ENCODE results near the gene JAK3. TPM values are rescaled to one million over a fixed set of nuclear protein-coding genes. Genes with fewer than 3 reads are reported as not detected.
A peak's percentile ranks its signal among the peaks of the same experiment; 100 is the strongest.

JAK3 gene
- total RNA-seq (2021; ENCODE audit: unreplicated experiment), result 2.1 TPM
- polyA plus RNA-seq (2012; ENCODE audit: insufficient read length), result 1.7 TPM
- Bru-seq, nascent RNA, result percentile 34 among the genes with signal in this experiment
- BruChase-seq, experiment 1, labeled RNA remaining after a 2-hour chase, result percentile 34 among the genes with signal in this experiment
- BruChase-seq, experiment 2, labeled RNA remaining after a 6-hour chase, result percentile 42 among the genes with signal in this experiment
- long read RNA-seq, partial matches to known transcripts, result 1 of 3 reads
- long read RNA-seq, other reads (novel, unspliced or antisense), result 2 of 3 reads

- CTCF ChIA-PET, result interaction anchor here (0.5 kb wide), 1 partner anchor 11 kb away, joined by 3 read pairs; no protein-coding TSS in a partner anchor
- BruUV-seq (replicated peaks), result no TSS peak
- POLR2A ChIA-PET, result no interaction called here
- H3K27me3 ChIP-seq (ENCODE audit: control insufficient read depth, insufficient read depth, low read length), result no peaks in the 10 kb centered on the region
- H3K36me3 ChIP-seq (ENCODE audit: control insufficient read depth, insufficient read depth, low read length), result no peaks in the 10 kb centered on the region
- intact Hi-C loops (cut with micrococcal nuclease; ENCODE audit: unreplicated experiment) (no loop called here), in situ Hi-C loops (cut with HindIII; ENCODE audit: low pct_unique_long_range_greater_than_20kb, low sequenced_read_pairs) (no loop called here)
- H3K9me3 ChIP-seq (ENCODE audit: control insufficient read depth, insufficient read depth, low read depth, low read length), result no peaks in the 10 kb centered on the region
- ATAC-seq, result peak; percentile 71
- DNase-seq (ENCODE audit: low read depth, low spot score), result no peak
- H3K4me3 ChIP-seq (ENCODE audit: low read depth in 2 of 2, low read length in 2 of 2), result peak within 1 kb of the TSS in 1 of 2 experiments; percentile 18; a peak in 2 of 4 replicates
- TF ChIP-seq POLR2AphosphoS5 (IDR thresholded peaks at IDR 0.05; ENCODE audit: low read depth, low read length), result no peak
- TF ChIP-seq, protein P1, sequence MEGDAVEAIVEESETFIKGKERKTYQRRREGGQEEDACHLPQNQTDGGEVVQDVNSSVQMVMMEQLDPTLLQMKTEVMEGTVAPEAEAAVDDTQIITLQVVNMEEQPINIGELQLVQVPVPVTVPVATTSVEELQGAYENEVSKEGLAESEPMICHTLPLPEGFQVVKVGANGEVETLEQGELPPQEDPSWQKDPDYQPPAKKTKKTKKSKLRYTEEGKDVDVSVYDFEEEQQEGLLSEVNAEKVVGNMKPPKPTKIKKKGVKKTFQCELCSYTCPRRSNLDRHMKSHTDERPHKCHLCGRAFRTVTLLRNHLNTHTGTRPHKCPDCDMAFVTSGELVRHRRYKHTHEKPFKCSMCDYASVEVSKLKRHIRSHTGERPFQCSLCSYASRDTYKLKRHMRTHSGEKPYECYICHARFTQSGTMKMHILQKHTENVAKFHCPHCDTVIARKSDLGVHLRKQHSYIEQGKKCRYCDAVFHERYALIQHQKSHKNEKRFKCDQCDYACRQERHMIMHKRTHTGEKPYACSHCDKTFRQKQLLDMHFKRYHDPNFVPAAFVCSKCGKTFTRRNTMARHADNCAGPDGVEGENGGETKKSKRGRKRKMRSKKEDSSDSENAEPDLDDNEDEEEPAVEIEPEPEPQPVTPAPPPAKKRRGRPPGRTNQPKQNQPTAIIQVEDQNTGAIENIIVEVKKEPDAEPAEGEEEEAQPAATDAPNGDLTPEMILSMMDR (IDR thresholded peaks at IDR 0.05), result no peak
- no peak for TF ChIP-seq SIN3A (IDR thresholded peaks at IDR 0.05; ENCODE audit: borderline replicate concordance, insufficient read depth, low read depth, low read length)
- TF ChIP-seq, protein P2, sequence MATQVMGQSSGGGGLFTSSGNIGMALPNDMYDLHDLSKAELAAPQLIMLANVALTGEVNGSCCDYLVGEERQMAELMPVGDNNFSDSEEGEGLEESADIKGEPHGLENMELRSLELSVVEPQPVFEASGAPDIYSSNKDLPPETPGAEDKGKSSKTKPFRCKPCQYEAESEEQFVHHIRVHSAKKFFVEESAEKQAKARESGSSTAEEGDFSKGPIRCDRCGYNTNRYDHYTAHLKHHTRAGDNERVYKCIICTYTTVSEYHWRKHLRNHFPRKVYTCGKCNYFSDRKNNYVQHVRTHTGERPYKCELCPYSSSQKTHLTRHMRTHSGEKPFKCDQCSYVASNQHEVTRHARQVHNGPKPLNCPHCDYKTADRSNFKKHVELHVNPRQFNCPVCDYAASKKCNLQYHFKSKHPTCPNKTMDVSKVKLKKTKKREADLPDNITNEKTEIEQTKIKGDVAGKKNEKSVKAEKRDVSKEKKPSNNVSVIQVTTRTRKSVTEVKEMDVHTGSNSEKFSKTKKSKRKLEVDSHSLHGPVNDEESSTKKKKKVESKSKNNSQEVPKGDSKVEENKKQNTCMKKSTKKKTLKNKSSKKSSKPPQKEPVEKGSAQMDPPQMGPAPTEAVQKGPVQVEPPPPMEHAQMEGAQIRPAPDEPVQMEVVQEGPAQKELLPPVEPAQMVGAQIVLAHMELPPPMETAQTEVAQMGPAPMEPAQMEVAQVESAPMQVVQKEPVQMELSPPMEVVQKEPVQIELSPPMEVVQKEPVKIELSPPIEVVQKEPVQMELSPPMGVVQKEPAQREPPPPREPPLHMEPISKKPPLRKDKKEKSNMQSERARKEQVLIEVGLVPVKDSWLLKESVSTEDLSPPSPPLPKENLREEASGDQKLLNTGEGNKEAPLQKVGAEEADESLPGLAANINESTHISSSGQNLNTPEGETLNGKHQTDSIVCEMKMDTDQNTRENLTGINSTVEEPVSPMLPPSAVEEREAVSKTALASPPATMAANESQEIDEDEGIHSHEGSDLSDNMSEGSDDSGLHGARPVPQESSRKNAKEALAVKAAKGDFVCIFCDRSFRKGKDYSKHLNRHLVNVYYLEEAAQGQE (IDR thresholded peaks at IDR 0.05; ENCODE audit: insufficient read depth in 1 of 2, low read depth in 2 of 2, low read length in 1 of 2), result no peak
- peaks cover 4% of the 10 kb centered on the region; the same call in 1 of the 2 replicates for H3K4me1 ChIP-seq (ENCODE audit: control insufficient read depth, insufficient read depth, low read length)
- peak within 1 kb of the TSS; percentile 39; the same call in 1 of the 2 replicates for H3K27ac ChIP-seq (ENCODE audit: low read length)
Observed at GRCh38 chr19:17847538-17848366, at the start of gene JAK3. JAK3 (minus strand) TSS chr19:17847982; CDS start chr19:17844417, 3,565 bp downstream.

GRCh38 chr19:17893766-17894165, 46.0 kb upstream of the JAK3 start:
- intact Hi-C loops (cut with micrococcal nuclease; ENCODE audit: unreplicated experiment), result no loop called here
- BruUV-seq (replicated peaks), result no TSS peak
- POLR2A ChIA-PET, result no interaction called here

More at GRCh38 chr19:17893766-17894165, 46.0 kb upstream of the JAK3 start:
- ATAC-seq (no peak), DNase-seq (ENCODE audit: low read depth, low spot score) (no peak)
- Histone ChIP-seq H3K4me1 (ENCODE audit: control insufficient read depth, insufficient read depth, low read length) (no peaks in the 10 kb centered on the region), H3K36me3 (ENCODE audit: control insufficient read depth, insufficient read depth, low read length) (no peaks in the 10 kb centered on the region), H3K27me3 (ENCODE audit: control insufficient read depth, insufficient read depth, low read length) (no peaks in the 10 kb centered on the region), H3K9me3 (ENCODE audit: control insufficient read depth, insufficient read depth, low read depth, low read length) (no peaks in the 10 kb centered on the region), H3K4me3 (ENCODE audit: low read depth in 2 of 2, low read length in 2 of 2) (no peak overlapping the region), H3K27ac (ENCODE audit: low read length) (no peak overlapping the region)
- TF ChIP-seq SIN3A (IDR thresholded peaks at IDR 0.05; ENCODE audit: borderline replicate concordance, insufficient read depth, low read depth, low read length) (no peak), POLR2AphosphoS5 (IDR thresholded peaks at IDR 0.05; ENCODE audit: low read depth, low read length) (no peak), TCF7L2 (IDR thresholded peaks at IDR 0.05; ENCODE audit: low read depth, low read length) (no peak)
- TF ChIP-seq, protein P1 (IDR thresholded peaks at IDR 0.05), result no peak
- TF ChIP-seq, protein P2 (IDR thresholded peaks at IDR 0.05; ENCODE audit: insufficient read depth in 1 of 2, low read depth in 2 of 2, low read length in 1 of 2), result no peak
- CTCF ChIA-PET, result no interaction called here
- in situ Hi-C loops (cut with HindIII; ENCODE audit: low pct_unique_long_range_greater_than_20kb, low sequenced_read_pairs), result no loop called here

Data from Panc1 (cell line).